ENCODE measurements around the gene TMEM218.
A peak's percentile ranks its signal among the peaks of the same experiment; 100 is the strongest.

TMEM218 gene

DNA sequence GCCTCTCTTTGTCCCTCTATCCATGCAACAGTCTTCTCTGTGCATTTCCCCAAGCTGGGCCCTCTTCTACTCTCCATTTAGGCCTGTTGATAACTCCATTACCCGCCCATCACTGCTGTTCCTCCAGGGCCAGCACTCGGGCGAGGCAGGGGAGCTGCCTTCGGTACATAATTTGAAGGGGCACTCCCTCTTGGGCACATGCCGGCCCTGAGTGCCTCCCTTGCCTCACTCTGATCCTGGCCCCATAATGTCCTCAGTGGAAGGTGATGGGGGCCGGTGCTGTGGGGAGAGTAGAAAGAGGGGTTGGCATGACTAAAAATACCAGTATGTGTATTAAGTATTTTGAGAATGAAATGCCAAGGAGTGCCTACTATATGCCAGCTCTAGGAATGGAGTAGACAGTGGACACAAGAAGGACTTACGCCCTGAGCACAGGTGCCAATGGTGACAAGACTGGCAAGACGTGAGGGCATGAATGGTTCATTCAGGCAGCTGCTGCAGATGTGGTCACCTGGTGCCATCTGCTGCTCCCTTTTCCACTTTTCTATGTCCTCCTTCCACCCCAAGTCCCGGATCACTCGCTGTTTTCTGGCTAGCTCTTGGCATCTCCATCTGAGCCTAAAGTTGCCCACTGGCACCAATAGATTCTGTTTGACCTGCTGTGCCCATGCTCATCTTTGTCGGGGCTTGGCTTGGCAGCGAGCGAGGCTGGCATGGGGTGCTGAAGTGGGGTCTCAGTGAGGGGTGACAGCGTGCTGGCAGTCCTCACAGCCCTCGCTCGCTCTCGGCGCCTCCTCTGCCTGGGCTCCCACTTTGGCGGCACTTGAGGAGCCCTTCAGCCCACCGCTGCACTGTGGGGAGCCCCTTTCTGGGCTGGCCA, 22.6 kb downstream of the TMEM218 start:
- DNase-seq: peak in 1 of 2 experiments; percentile 42

DNA sequence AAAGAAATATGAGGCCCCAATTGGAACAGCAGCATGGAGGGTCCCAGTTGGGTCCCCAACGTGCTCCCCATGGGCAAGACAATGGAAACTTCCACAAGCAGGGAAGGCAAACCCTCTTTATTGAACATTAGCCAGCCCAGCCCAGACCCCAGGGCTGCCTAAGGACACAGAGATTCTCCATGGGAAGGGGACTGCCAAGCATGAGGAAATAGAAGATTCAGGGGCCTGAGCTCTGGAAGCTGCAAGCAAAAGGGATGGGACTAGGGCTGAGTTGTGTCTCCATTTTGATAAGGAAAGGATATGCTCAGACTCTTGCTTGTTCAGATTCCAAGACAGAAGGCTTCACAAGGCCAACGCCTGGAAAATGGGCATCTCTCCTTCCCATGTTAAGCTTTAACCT, 23.3 kb downstream of the TMEM218 start:
- no peak for DNase-seq

DNA sequence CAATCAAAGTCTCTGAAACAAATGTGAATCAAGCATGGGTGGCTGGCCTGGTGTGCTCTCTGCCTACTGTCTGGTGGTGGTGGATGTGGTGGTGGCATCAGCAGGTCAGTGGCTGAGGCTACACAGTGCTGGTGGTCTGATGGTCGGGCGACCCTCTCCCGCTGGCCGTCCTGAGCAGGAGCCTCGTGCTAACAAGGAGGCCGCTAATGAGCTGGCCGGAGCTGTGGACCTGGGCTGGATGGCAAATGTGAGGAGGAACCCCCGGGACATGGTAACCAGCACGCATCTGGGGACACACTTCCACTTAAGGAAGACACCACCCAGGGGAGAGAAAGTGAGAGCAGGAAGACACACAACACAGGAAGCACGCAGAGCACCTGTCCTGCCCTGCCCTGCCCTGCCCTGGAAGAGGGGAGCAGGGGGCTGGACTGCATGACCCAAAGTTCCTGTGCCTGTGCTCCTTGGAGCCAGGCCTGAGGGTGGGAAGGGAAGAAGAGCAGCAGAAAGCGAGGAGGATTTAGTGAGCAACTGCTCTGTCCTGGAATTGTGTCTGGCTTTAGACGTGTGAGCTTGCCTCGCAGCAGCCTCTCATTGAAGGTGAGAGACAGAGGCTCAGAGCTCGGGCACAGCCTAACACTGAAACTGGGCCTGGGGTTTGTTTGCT, 24.7 kb downstream of the TMEM218 start:
- DNase-seq: no peak

DNA sequence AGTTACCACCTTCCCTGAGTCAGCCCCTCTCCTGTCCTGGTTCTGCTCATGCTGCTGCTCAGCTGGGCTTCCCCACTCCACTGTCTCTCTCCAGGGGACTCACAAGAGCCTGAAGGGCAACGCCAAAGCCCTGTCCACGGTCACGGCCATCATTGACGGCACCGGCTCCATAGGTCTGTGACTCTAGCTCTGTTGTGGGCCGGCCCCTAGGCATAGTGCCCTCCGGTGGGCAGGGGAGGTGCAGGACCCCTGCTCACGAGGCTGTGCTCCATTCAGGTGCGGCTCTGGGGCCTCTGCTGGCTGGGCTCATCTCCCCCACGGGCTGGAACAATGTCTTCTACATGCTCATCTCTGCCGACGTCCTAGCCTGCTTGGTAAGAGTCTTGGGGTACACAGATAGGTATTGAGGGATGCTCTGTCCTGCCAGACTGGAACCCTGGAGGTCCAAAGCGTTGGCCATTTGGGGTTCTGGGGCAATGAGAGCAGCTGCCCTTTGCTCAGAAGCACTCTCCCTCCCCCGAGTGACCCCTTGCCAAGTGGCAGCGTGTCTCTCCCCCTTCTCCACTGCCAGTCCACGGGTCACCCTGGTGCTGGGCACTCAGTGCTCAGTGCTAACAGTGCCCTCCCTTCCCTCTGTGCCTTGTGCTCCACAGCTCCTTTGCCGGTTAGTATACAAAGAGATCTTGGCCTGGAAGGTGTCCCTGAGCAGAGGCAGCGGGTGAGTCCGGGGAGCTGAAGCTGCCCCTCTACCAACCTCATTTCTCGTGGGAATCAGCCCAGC, 25.9 kb downstream of the TMEM218 start:
- DNase-seq: peak in 1 of 2 experiments; percentile 39

DNA sequence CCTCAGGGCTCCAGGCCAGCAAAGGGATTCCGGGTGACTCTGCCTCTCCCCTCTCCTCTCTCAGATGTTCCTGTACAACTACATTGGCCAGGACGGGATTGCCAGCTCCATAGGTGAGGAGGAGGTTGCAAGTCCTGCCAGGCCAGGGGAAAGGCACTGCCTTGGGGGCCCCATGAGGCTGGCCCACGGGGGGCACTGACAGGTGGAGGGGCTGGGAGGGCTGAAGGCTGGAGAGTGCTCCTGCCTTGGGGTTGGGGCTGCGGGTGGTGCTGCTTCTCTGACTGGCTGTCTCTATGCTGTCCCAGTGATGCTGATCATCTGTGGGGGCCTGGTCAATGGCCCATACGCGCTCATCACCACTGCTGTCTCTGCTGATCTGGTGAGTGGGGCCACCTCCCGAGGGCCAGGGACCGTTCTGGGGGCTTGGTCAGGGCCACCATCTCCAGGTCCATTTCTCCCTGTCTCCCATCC, 26.6 kb downstream of the TMEM218 start:
- no peak for DNase-seq

DNA sequence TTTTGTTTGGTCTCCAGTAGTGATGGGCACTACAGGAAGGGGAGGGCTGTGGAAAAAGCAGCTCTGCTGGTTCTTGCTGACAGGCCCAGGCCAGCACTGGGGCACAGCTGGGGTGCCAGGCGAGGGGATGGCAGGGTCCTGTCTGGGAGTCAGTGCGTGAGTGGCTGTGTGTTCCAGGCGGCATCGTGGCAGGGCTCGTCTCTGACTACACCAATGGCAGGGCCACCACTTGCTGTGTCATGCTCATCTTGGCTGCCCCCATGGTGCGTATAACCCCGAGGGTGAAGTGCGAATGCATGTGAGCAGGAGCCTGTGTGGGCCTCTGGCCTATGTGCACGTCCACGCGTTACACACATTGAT, 27.4 kb downstream of the TMEM218 start:
- DNase-seq: no peak

DNA sequence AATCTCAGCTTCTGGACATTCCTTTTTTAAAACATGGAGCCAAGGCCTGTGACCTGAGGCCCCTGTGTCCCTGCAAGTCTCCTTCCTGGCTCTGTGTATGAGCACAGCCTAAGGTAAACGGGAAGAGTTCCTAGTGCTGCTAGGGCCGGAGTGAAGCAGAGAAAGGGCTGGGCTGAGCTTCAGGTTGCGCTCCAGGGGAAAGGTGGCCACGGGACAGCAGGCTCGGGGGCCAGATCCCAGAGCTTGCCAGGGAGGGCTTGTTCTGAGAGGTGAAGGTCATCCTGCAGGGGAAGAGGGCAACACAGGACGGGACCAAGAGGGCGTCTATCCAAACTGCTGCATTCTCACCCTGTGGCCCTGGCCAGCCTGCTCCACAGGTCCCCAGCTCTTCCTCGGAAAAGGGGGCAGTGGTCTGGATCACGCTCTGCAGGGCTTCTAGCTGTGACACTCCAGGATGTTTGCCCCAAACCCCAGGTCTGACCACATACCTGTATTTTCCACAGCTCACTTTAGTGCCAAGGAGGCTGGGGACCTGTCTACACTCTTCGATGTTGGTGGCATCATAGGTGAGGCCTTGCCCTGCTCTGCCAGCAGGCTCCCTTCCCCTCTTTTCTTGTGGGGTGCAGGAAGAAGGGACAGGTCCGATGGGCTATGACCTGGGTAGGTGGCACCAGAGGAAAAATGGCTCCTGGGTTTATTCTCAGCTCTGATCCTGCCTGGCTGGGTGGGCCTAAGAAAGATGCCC, 27.9 kb downstream of the TMEM218 start:
- DNase-seq: no peak

DNA sequence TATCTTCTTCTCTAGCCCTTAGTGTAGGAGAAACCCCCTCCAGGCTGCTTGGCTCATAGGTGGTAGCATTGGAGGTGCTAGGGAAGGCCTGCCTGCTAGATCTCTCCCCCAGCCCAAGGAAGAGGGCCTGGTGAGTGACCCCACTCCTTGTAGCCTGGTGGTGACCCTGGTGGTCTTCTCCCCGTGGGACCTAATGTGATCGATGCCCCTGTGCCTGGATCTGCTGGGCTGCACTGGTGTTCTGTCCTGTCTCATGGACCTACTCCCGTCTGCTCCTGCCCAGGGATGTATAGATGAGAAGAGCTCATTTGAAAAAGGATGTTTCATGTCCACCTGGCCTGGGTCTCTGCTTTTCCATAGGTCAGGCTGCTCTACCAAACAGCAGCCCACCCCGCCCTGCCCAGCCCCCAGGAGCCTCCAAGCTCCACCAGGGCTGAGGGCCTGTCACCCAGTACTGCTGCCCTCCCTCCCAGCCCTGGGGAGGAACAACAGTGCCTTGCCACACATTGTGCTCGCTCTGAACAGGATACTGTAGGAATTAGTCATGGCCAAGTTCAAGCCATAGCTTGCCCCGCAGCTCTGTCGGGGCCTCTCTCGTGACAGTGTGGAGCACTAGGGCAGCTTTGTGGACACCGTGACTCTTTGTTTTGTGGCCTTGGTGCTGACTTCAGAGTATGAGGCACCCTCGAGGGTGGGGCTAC, 28.7 kb downstream of the TMEM218 start:
- DNase-seq: no peak

DNA sequence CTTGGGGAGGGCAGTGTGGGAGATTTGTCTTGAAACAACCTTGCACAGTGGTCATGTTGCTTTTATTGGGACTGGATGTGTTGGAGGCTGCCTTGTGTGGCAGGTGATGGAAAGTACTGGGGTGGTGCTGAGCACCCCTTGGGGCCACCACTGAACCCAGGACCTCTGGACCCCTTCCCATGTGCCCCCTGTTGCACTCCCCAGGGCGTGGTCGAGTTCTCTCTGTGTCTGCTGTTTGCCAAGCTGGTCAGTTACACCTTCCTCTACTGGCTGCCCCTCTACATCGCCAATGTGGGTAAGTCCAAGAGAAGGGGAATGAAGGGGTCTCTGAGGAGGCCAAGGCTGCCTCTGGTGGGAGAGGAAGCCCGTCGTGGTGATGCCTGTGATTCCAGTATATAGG, 29.4 kb downstream of the TMEM218 start:
- no peak for DNase-seq

DNA sequence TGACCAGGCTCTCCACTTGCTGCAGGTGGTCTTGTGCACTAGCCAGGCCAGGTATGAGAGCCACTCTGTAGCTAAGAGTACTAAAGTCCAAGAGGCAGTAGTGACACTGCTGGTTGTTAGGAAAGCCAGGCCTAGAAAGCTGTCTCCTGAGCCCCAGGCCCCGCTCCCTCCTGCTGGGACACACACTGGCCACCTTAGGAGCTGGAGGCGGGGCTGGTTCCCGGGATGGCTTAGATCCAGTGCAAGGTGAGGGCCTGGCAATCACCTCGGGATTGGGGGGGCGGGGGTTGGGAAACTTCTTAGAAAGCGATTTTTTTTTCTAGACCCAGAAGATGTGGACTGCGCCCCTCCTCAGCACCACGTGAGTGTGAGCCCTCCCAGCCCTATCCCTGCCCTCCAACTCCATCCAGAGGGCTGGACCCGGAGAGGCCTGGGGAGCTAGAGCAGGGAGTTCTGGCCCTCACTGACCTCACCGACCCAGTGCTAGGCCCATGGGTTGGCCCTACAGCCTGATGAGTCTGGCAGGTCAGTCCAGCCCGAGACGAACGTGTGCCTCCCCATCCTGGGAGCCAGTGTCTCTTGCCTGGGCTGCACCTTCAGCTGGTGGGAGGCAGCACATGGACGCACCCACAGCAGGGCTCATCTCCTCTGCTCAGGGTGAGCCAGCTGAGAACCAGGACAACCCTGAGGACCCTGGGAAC, 30.2 kb downstream of the TMEM218 start:
- DNase-seq: no peak

DNA sequence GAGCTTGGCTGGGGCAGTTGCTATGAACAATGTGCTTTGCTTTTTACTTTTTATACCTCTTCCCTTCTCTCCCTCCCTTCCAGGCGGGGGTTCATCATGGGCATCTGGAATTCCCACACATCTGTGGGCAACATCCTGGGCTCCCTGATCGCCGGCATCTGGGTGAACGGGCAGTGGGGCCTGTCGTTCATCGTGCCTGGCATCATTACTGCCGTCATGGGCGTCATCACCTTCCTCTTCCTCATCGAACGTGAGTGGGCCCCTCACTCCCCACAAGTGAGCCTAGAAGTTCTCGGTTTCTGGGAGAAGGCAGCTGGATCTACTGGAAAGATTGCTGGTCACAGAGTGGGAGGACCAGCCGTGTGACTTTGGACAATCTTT, 30.9 kb downstream of the TMEM218 start:
- DNase-seq: no peak

DNA sequence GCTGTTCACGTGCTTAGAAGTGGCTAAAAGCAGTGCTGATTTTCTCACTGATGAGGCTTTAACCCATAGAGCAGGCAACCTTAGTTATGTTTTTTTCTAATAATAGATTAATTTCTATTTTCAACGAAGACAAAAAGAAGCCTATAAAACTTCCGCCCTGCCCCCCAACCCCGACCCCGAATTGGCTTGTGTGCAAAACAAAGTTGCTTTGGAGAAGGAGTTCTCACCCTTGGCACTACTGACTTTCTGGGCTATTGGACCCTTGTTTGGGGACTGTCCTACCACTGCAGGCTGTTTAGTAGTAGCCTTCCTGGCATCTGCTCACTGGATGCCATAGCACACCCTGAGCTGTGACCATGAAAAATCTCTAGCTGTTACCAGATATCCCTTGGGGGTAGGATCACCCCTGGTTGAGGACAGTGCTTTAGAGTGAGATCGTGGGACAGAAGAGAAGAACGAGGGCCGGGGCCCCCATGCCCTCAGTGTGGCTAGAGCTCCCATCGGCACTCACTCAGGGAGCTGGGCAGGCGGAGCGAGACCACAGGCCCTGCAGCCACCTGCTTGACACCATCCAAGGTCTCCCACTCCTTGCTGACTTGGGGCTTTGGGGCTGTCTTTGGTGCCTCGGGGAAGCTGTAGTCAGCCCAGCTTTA, 31.4 kb downstream of the TMEM218 start:
- no peak for DNase-seq

DNA sequence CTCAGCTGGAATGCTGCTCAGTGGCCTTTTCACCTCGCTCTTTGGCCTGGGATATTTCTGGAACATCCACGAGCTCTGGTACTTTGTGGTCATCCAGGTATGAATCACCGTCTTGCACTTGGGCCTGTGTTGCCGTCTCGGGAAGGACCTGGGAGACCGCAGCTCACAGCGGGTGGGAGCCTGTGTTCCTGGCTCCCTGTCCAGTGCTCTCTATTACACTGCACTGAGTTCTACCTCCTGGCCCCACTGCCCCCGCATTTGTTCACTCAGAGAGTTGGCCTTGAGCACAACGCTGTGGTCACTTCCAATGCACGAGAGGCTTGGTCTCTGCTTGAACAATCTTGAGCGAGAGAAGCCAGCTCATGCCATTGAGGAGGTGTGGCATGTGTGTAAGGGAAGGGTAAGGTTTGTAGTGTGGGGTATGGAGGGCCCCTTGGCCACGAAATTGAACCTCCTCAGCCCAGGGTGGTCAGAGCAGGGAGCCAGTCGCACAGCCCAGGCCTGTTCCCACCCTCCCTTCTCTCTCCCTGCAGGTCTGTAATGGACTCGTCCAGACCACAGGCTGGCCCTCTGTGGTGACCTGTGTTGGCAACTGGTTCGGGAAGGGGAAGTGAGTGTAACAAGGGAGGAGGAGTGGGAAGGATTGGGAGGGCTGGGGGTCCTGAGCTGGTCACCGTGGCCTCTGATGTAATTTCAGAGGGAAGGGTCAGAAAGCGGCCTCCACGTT, 32.1 kb downstream of the TMEM218 start:
- DNase-seq: no peak

DNA sequence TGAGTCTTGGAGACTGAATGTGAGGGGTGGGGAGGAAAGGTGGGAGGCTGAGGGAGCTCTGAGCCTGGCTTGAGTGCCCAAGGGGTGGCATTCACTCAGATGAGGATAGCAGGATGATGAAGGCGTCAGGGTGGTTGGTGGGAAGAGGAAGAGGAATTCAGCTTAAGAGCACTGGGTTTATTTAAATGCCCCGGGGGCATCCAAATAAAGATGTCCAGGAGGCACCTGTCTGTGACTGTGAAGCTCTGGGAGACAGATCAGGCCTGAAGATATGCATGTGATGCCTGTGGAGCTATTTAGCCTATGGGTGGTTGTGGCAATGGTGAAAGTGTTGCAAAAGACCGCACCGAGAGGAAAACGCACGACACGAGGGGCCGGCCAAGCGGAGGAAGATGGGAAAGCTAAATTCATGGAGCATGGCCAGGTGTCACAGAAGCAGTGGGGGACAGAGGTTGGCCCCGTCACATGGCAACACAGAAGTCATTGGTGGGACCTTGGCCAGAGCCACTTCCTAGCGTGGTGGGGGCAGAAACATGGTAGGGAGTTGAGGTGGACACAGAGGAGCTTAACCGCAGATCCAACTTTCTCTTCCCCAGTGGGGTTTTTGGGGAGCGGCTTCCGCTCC, 32.8 kb downstream of the TMEM218 start:
- no peak for DNase-seq

DNA sequence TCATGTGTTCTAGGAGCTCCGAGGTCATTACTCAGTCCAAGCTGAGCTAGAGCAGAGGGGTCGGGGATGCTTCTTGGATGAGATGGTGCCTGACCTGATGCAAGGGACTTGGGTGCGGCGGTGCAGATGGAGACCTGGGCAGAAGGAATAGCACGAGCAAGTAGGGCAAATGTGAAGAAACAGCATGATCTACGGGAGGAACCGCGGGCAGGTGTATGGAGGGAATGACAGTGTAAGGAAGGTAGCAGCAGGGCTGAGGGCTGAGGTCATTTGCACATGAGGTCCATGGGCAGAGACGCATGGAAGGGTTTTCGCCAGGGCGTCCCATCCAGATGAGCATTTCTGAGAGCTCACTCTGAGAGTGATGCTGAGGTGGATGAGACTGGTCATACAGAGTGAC, 33.4 kb downstream of the TMEM218 start:
- no peak for DNase-seq

DNA sequence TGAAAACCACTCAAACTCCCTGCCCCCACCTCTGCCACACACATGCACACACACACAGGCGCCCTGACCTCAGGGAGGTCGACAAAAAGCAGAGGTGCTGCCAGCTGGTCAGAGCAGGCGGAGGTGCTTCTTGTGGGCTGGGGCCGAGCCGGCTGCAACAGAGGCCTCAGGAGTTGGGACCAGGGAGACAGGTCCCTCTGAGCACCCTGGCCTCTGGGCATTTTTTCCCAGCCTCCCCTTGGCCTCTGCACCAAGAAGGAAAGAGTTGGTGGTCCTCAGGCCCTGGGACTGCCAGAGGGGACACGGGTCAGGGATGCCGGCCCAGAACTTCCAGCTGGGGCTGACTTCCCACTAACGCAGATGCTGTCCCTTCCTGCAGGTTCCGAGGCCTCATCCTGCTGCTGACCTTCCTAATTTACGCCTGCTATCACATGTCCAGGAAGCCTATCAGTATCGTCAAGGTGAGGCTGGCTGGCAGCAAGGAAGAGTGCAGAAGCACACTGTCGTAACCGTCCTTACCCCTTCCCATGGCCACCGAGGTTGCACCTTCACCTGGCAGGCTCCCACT, 35.0 kb downstream of the TMEM218 start:
- DNase-seq: no peak

DNA sequence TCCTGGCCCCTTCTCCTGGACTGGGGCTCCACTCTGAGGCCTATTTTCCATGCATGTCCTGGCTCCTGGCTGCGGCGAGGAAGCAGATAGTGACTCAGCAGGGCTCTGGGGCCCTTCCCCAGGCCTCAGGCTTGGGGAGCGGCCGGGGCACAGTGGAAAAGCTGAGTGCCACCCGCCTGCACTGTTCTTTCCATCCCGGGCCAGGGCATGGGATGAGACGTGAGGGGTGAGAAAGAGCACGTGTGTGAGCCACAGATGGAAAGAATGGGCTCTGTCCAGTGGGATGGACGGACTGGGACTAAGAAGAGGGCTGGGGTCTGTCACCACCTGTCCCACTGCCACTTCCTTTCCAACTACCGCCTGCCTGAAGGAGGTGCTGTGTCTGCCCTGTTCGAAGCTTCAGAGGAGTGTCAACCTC, 35.5 kb downstream of the TMEM218 start:
- no peak for DNase-seq

DNA sequence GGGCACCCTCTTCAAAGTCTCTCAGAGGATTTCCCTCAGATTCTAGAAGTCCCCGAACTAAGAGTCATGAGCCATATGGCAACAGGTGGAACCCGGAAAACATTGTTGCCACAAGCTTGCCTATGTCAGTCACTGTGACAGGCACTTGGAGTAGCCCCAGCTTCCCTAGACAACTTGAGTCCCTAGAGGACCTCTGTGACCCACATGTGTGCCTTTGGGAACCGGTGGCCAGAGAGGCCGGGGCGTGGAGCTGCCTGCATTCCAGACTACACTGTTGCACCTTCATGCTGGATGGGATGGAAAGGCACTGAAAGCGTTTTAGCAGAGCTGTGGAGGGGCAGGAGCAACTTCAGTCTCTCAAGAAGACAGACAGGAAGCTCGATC, 36.2 kb downstream of the TMEM218 start:
- no peak for DNase-seq

DNA sequence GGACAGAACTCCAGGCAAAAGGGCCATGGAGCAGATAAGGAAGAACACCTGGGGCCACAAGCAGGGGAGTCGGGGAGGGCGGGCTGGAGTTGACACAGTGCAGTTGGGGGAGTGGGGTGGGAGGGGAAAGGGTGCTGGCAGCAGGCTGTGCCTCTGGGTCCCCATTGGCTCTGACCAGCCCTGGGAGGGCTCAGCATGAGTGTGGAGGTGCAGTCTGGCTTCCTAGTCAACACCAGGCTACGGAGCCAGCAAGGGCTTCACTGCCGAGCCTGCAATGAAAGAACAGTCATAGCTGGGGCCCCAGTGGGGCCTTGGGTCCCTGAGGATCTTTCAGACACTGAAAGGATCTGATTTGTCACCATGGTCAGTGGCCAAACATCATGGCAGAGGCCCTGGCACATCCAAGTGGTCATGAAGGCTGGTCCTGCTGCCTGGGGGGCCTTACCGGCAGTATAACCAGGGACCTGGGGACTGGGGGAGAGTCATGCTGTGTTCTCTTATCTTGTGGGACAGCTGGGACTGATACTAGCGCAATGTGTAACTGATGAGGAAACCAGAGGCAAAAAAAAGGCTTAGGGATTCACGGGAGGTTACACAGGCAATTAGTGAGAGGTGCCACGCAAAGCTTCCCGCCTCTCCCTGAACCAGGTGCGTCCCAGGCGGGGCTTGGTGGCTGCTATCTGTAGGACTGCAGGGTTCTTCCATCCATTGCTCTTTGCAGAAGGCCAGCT, 36.8 kb downstream of the TMEM218 start:
- no peak for DNase-seq
